Fibroblast of lung (primary cell): ENCODE results near the gene CTNND2. TPM values are rescaled to one million over a fixed set of nuclear protein-coding genes. Genes with fewer than 3 reads are reported as not detected.
A peak's percentile ranks its signal among the peaks of the same experiment; 100 is the strongest.

Experiments used
- DNase-seq, 2 donors: peaks; one replicate each; pipeline versions ENCODE4 v3.0.0 to v3.0.0-alpha.2; 2010; ENCODE audit warnings: low read depth in 2 of 2
- H2AFZ ChIP-seq: 2 replicates; pipeline ENCODE4 v1.5.1; 2012; ENCODE audit warnings: low read length, control low read depth, inconsistent platforms
- H3K27ac ChIP-seq: 2 replicates; pipeline ENCODE4 v1.5.1; 2011; ENCODE audit warnings: low read length, control low read depth; ENCODE audit not compliant: insufficient read depth
- H3K27me3 ChIP-seq: 2 replicates; pipeline ENCODE4 v1.5.1; 2011; ENCODE audit warnings: mild to moderate bottlenecking, low read length; ENCODE audit not compliant: control insufficient read depth, insufficient read depth
- H3K36me3 ChIP-seq: 2 replicates; pipeline ENCODE4 v1.5.1; 2011; ENCODE audit warnings: low read length; ENCODE audit not compliant: control insufficient read depth, insufficient read depth
- H3K4me1 ChIP-seq: 2 replicates; pipeline ENCODE4 v1.5.1; 2011; ENCODE audit warnings: low read length; ENCODE audit not compliant: control insufficient read depth, insufficient read depth; ENCODE audit errors: extremely low read depth
- H3K4me2 ChIP-seq: 2 replicates; pipeline ENCODE4 v1.5.1; 2011; ENCODE audit warnings: low read length, control low read depth; ENCODE audit not compliant: insufficient read depth; ENCODE audit errors: extremely low read depth
- H3K4me3 ChIP-seq, 4 experiments: fragments of 200-600 bp in 1 of 4; sonication (generic) in 1 of 4; replicated peaks in 1 of 4; 2 replicates each; pipeline ENCODE4 v1.5.1; 2011 to 2016; ENCODE audit warnings: low read length in 4 of 4, low read depth in 3 of 4, mild to moderate bottlenecking in 3 of 4, control low read depth in 2 of 4, inconsistent platforms in 1 of 4, mixed read lengths in 1 of 4; ENCODE audit not compliant: insufficient read depth in 1 of 4; ENCODE audit errors: control extremely low read depth in 1 of 4
- H3K79me2 ChIP-seq: 2 replicates; pipeline ENCODE4 v1.5.1; 2012; ENCODE audit warnings: mild to moderate bottlenecking, low read length, inconsistent platforms; ENCODE audit not compliant: control insufficient read depth, insufficient read depth
- H3K9ac ChIP-seq: 2 replicates; pipeline ENCODE4 v1.5.1; 2011; ENCODE audit warnings: mild to moderate bottlenecking, low read length, control low read depth; ENCODE audit not compliant: insufficient read depth
- H3K9me3 ChIP-seq: 2 replicates; pipeline ENCODE4 v1.5.1; 2012; ENCODE audit warnings: low read depth, low read length; ENCODE audit not compliant: control insufficient read depth, insufficient read depth
- H4K20me1 ChIP-seq: 2 replicates; pipeline ENCODE4 v1.5.1; 2011; ENCODE audit warnings: low read length; ENCODE audit not compliant: control insufficient read depth, insufficient read depth; ENCODE audit errors: extremely low read depth
- CTCF ChIP-seq, 2 donors: IDR thresholded peaks in 1 of 2; conservative IDR thresholded peaks in 1 of 2; 1 replicate in 1 of 2; 2 replicates in 1 of 2; pipeline ENCODE4 v1.5.1; 2011 to 2012; ENCODE audit warnings: low read length in 2 of 2, control low read depth in 1 of 2, inconsistent platforms in 1 of 2, low read depth in 1 of 2, mild to moderate bottlenecking in 1 of 2
- EZH2 ChIP-seq: IDR thresholded peaks from 2 replicates; pipeline ENCODE4 v1.5.1; 2012; ENCODE audit warnings: low read length, control low read depth, mild to moderate bottlenecking; ENCODE audit errors: missing control alignments
- polyA plus RNA-seq, 2 donors: library from polyadenylated mRNA; depleted of rRNA in 1 of 2; stranded (reverse) in 1 of 2; unstranded in 1 of 2; fragments of >200 nt; gene quantifications; 2 replicates each; pipeline ENCODE4 v1.2.1, GENCODE V29; 2011 to 2012; ENCODE audit warnings: missing spikeins in 1 of 2
- total RNA-seq: library from RNA; depleted of rRNA; stranded (reverse); fragments of >200 nt; gene quantifications from 2 replicates; pipeline ENCODE4 v1.2.1, GENCODE V29; 2014

CTNND2 gene
- total and polyA plus RNA-seq, 2 donors (not counting 1 experiment from before 2014, with no cell fraction given) = not detected

- TF ChIP-seq EZH2 = no peak
- TF ChIP-seq CTCF (conservative IDR thresholded peaks at IDR 0.05 in 1 of 2, IDR thresholded peaks at IDR 0.05 in 1 of 2; ENCODE audit: low read depth in 1 of 2, low read length in 2 of 2) = no peak
- H3K27me3 ChIP-seq = no peaks in the 10 kb centered on the region
- no peak overlapping the region for H3K4me3 ChIP-seq
- H3K9ac ChIP-seq = no peak overlapping the region
- H3K79me2 ChIP-seq = no peaks in the 10 kb centered on the region
- no peaks in the 10 kb centered on the region for H4K20me1 ChIP-seq
- no peaks in the 10 kb centered on the region for H3K36me3 ChIP-seq
- no peak for DNase-seq
- no peaks in the 10 kb centered on the region for H3K9me3 ChIP-seq
- no peaks in the 10 kb centered on the region for H3K4me1 ChIP-seq
- no peak overlapping the region for H3K4me2 ChIP-seq
- H2AFZ ChIP-seq = no peak overlapping the region
- H3K27ac ChIP-seq = no peak overlapping the region
These were observed 330.9 kb downstream of the CTNND2 start for GRCh38 chr5:11573140-11573992.

- no peaks in the 10 kb centered on the region for H3K36me3 ChIP-seq
- no peaks in the 10 kb centered on the region for H4K20me1 ChIP-seq
- no peak overlapping the region for H2AFZ ChIP-seq
- TF ChIP-seq EZH2 = no peak
- no peak for TF ChIP-seq CTCF (conservative IDR thresholded peaks at IDR 0.05 in 1 of 2, IDR thresholded peaks at IDR 0.05 in 1 of 2; ENCODE audit: low read depth in 1 of 2, low read length in 2 of 2)
- H3K4me1 ChIP-seq = no peaks in the 10 kb centered on the region
- H3K27ac ChIP-seq = no peak overlapping the region
- H3K9me3 ChIP-seq = no peaks in the 10 kb centered on the region
- no peaks in the 10 kb centered on the region for H3K79me2 ChIP-seq
- H3K27me3 ChIP-seq = no peaks in the 10 kb centered on the region
- no peak overlapping the region for H3K9ac ChIP-seq
- H3K4me3 ChIP-seq = no peak overlapping the region
- DNase-seq = peak in 1 of 2 donors; percentile 25
- H3K4me2 ChIP-seq = no peak overlapping the region
These were observed 339.5 kb downstream of the CTNND2 start for GRCh38 chr5:11564706-11565105.

GRCh38 chr5:11563822-11564221 lies 340.4 kb downstream of the CTNND2 start:
- H3K79me2 ChIP-seq = no peaks in the 10 kb centered on the region
- H4K20me1 ChIP-seq = no peaks in the 10 kb centered on the region
- DNase-seq = no peak
- H3K4me1 ChIP-seq = no peaks in the 10 kb centered on the region
- H3K4me2 ChIP-seq = no peak overlapping the region
- no peak overlapping the region for H3K27ac ChIP-seq
- TF ChIP-seq CTCF (conservative IDR thresholded peaks at IDR 0.05 in 1 of 2, IDR thresholded peaks at IDR 0.05 in 1 of 2; ENCODE audit: low read depth in 1 of 2, low read length in 2 of 2) (no peak), EZH2 (no peak)
- H3K36me3 ChIP-seq = no peaks in the 10 kb centered on the region
- no peak overlapping the region for H3K9ac ChIP-seq
- no peaks in the 10 kb centered on the region for H3K9me3 ChIP-seq
- H2AFZ ChIP-seq = no peak overlapping the region
- H3K4me3 ChIP-seq = no peak overlapping the region
- no peaks in the 10 kb centered on the region for H3K27me3 ChIP-seq
